Measurements from ENCODE around the gene ZBTB40. TPM values are rescaled to one million over a fixed set of nuclear protein-coding genes. Genes with fewer than 3 reads are reported as not detected.

ZBTB40 gene, protein sequence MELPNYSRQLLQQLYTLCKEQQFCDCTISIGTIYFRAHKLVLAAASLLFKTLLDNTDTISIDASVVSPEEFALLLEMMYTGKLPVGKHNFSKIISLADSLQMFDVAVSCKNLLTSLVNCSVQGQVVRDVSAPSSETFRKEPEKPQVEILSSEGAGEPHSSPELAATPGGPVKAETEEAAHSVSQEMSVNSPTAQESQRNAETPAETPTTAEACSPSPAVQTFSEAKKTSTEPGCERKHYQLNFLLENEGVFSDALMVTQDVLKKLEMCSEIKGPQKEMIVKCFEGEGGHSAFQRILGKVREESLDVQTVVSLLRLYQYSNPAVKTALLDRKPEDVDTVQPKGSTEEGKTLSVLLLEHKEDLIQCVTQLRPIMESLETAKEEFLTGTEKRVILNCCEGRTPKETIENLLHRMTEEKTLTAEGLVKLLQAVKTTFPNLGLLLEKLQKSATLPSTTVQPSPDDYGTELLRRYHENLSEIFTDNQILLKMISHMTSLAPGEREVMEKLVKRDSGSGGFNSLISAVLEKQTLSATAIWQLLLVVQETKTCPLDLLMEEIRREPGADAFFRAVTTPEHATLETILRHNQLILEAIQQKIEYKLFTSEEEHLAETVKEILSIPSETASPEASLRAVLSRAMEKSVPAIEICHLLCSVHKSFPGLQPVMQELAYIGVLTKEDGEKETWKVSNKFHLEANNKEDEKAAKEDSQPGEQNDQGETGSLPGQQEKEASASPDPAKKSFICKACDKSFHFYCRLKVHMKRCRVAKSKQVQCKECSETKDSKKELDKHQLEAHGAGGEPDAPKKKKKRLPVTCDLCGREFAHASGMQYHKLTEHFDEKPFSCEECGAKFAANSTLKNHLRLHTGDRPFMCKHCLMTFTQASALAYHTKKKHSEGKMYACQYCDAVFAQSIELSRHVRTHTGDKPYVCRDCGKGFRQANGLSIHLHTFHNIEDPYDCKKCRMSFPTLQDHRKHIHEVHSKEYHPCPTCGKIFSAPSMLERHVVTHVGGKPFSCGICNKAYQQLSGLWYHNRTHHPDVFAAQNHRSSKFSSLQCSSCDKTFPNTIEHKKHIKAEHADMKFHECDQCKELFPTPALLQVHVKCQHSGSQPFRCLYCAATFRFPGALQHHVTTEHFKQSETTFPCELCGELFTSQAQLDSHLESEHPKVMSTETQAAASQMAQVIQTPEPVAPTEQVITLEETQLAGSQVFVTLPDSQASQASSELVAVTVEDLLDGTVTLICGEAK
- total RNA-seq (2022) (20.4 and 20.8 TPM in 2 replicates), Bru-seq, nascent RNA (percentile 73 among the genes with signal in this experiment), BruChase-seq, experiment 1, labeled RNA remaining after a 2-hour chase (percentile 75 among the genes with signal in this experiment), BruChase-seq, experiment 2, labeled RNA remaining after a 6-hour chase (percentile 71 among the genes with signal in this experiment)
- long read RNA-seq, full-length matches to known transcripts: 1 of 11 reads
- long read RNA-seq, partial matches to known transcripts: 1 of 11 reads
- long read RNA-seq, other reads (novel, unspliced or antisense): 9 of 11 reads

DNA sequence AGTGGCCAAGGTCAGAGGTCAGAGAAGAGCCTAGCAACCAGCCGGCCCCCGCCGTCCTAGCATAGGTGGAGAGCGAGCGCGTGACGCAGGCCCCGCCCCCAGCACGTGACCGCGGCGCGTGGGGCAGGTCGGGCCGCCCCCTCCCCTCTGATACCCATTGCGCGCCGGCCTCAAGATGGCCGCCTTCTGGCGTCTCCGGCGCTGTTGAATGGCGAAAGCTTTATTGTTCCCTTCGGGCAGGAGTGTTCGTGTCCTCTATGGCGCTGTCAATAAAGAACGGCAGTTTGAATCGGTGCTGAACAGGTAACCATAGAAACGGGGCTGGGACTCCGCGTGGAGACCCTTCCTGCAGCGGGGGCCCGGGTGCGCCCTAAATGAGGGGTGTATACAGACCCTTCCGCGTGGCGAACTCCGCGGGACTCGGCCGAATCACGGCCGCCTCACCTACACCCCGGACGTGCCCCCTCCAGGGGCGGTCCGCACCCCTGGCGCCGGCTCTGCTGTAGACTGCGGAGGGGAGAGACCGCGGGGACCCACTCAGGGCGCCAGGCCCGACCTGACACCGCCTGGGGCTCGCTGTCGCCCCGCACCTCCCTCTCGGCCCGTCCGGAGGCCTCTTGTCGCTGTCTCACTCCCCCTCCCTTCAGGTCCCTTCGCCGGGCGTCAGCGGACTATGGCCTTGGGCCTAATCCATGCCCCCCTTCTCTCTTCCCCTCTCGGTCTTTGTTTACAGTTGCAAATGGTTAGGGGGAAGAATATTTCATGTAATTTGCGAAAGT lies at the start of gene ZBTB40:
ZBTB40 (plus strand) TSS at position 150 of the 779 bp plus-strand sequence. CDS start 38,098 bp downstream, outside the sequence.
- H3K4me1 Mint-ChIP-seq (ENCODE audit: low read depth, unreplicated experiment): peaks cover 14% of the 10 kb centered on the region
- ChIA-PET POLR2A (interaction anchor here (0.6 kb wide), 1 partner anchor 1129 kb away, joined by 3 read pairs; no protein-coding TSS in a partner anchor), CTCF (no interaction called here)

DNA sequence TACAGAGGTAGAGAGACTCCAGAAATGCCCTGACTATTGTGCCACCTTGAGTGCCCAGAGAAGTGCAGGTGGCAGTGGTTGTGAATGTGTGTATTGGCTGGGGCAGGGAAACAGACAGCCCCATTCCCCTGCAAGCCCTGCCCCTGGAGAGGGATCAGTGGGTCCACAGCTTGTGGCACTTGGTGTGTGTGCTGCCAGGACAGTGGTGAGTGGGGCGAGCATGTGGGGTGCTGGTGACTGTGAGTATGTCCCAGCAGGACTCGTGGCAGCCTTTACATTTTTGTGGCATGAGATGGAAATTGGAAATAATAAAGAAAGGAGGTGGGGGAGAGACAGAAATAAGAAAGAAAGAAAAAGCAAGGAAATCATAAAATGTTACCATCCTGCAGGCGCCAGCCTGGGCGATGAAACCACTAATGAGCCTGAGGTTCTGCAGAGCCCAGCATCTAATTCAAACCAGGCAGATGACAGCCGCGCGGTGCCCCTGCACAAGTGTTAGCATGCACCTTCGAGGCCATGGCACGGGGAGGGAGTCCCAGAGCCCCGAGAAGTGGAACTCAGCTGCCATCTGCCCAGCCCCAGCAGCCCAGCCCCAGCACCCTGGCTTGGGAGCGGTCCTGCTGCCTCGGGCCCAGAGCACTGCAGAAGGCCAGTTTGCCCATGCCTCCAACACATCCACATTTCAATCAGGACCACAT lies 49.1 kb upstream of the ZBTB40 start:
- no peaks in the 10 kb centered on the region for H3K9me3 ChIP-seq
- CTCF ChIA-PET: no interaction called here
- BruUV-seq (replicated peaks): no TSS peak

More for the DNA sequence above, at the start of gene ZBTB40:
- Mint-ChIP-seq H3K4me3 (ENCODE audit: unreplicated experiment) (peak within 1 kb of the TSS; percentile 97), H3K27ac (ENCODE audit: unreplicated experiment) (peak within 1 kb of the TSS; percentile 93), H3K36me3 (ENCODE audit: insufficient read depth, unreplicated experiment) (no peaks in the 10 kb centered on the region), H3K9me3 (ENCODE audit: unreplicated experiment) (no peaks in the 10 kb centered on the region), H3K27me3 (ENCODE audit: insufficient read depth, unreplicated experiment) (no peaks in the 10 kb centered on the region)
- TF ChIP-seq, protein P1, sequence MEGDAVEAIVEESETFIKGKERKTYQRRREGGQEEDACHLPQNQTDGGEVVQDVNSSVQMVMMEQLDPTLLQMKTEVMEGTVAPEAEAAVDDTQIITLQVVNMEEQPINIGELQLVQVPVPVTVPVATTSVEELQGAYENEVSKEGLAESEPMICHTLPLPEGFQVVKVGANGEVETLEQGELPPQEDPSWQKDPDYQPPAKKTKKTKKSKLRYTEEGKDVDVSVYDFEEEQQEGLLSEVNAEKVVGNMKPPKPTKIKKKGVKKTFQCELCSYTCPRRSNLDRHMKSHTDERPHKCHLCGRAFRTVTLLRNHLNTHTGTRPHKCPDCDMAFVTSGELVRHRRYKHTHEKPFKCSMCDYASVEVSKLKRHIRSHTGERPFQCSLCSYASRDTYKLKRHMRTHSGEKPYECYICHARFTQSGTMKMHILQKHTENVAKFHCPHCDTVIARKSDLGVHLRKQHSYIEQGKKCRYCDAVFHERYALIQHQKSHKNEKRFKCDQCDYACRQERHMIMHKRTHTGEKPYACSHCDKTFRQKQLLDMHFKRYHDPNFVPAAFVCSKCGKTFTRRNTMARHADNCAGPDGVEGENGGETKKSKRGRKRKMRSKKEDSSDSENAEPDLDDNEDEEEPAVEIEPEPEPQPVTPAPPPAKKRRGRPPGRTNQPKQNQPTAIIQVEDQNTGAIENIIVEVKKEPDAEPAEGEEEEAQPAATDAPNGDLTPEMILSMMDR (IDR thresholded peaks at IDR 0.05; ENCODE audit: insufficient read depth in 1 of 2, low read depth in 1 of 2, low read length in 1 of 2, severe bottlenecking in 1 of 2, unreplicated experiment in 1 of 2): no peak
- H3K27me3 ChIP-seq (replicated peaks; ENCODE audit: control insufficient read depth, insufficient read depth, low read length): no peaks in the 10 kb centered on the region
- no peaks in the 10 kb centered on the region for H3K36me3 ChIP-seq (ENCODE audit: control insufficient read depth, insufficient read depth, low read length)
- intact Hi-C loops (cut with micrococcal nuclease; ENCODE audit: unreplicated experiment): no loop called here
- peak within 1 kb of the TSS; percentile 72 for H3K4me3 ChIP-seq (ENCODE audit: low read depth, low read length)
- peak; percentile 97 for DNase-seq
- peaks cover 24% of the 10 kb centered on the region for H3K4me1 ChIP-seq
- TSS peak; percentile 34 for BruUV-seq (replicated peaks)
- no peaks in the 10 kb centered on the region for H3K9me3 ChIP-seq

More for the DNA sequence above, 49.1 kb upstream of the ZBTB40 start:
- H3K4me3 ChIP-seq (ENCODE audit: low read depth, low read length): no peak overlapping the region
- no peaks in the 10 kb centered on the region for H3K9me3 Mint-ChIP-seq (ENCODE audit: unreplicated experiment)
- peaks cover 6% of the 10 kb centered on the region for H3K4me1 Mint-ChIP-seq (ENCODE audit: low read depth, unreplicated experiment)
- no peaks in the 10 kb centered on the region for H3K27me3 Mint-ChIP-seq (ENCODE audit: insufficient read depth, unreplicated experiment)
- intact Hi-C loops (cut with micrococcal nuclease; ENCODE audit: unreplicated experiment): no loop called here
- TF ChIP-seq, protein P1 (IDR thresholded peaks at IDR 0.05; ENCODE audit: insufficient read depth in 1 of 2, low read depth in 1 of 2, low read length in 1 of 2, severe bottlenecking in 1 of 2, unreplicated experiment in 1 of 2): no peak
- H3K36me3 ChIP-seq (ENCODE audit: control insufficient read depth, insufficient read depth, low read length): no peaks in the 10 kb centered on the region
- H3K4me3 Mint-ChIP-seq (ENCODE audit: unreplicated experiment): no peak overlapping the region
- H3K36me3 Mint-ChIP-seq (ENCODE audit: insufficient read depth, unreplicated experiment): no peaks in the 10 kb centered on the region
- no peaks in the 10 kb centered on the region for H3K4me1 ChIP-seq
- peak in 1 of 2 experiments; percentile 22 for DNase-seq
- H3K27ac Mint-ChIP-seq (ENCODE audit: unreplicated experiment): no peak overlapping the region
- POLR2A ChIA-PET: no interaction called here
- H3K27me3 ChIP-seq (replicated peaks; ENCODE audit: control insufficient read depth, insufficient read depth, low read length): no peaks in the 10 kb centered on the region
